ENCODE measurements around the gene IDH3G.

DNA sequence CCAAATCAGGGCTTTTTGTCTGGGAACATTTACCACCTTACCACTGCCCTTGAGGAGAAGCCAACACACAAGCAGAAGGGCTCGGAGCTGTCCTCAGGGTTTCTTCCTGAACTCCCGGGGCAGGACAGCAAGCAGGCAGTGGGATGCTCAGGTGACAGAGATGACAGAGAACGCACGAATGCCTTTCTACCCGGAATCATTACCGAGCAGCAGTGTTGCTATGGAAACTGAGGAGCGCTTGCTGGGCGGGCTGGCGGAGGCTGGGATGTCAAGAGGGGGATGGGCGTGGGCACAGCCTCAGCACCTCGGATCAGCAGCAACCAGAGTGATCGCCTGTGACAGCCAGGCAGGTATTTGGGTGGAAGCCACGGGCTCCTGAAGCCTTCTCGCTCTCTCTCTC, 18.0 kb upstream of the IDH3G start:
- TF ChIP-seq, protein P1, sequence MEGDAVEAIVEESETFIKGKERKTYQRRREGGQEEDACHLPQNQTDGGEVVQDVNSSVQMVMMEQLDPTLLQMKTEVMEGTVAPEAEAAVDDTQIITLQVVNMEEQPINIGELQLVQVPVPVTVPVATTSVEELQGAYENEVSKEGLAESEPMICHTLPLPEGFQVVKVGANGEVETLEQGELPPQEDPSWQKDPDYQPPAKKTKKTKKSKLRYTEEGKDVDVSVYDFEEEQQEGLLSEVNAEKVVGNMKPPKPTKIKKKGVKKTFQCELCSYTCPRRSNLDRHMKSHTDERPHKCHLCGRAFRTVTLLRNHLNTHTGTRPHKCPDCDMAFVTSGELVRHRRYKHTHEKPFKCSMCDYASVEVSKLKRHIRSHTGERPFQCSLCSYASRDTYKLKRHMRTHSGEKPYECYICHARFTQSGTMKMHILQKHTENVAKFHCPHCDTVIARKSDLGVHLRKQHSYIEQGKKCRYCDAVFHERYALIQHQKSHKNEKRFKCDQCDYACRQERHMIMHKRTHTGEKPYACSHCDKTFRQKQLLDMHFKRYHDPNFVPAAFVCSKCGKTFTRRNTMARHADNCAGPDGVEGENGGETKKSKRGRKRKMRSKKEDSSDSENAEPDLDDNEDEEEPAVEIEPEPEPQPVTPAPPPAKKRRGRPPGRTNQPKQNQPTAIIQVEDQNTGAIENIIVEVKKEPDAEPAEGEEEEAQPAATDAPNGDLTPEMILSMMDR (tag by site-specific recombination; IDR thresholded peaks at IDR 0.05): no peak
- TF ChIP-seq, protein P2, sequence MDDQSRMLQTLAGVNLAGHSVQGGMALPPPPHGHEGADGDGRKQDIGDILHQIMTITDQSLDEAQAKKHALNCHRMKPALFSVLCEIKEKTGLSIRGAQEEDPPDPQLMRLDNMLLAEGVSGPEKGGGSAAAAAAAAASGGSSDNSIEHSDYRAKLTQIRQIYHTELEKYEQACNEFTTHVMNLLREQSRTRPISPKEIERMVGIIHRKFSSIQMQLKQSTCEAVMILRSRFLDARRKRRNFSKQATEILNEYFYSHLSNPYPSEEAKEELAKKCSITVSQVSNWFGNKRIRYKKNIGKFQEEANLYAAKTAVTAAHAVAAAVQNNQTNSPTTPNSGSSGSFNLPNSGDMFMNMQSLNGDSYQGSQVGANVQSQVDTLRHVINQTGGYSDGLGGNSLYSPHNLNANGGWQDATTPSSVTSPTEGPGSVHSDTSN (CRISPR knock-in tag; IDR thresholded peaks at IDR 0.05): no peak
- no peak for TF ChIP-seq ZNF510 (tag by site-specific recombination; IDR thresholded peaks at IDR 0.05; ENCODE audit: insufficient replicate concordance)

All from HEK293 (cell line).